Measurements from ENCODE around the gene IGFLR1.

The IGFLR1 gene

DNA sequence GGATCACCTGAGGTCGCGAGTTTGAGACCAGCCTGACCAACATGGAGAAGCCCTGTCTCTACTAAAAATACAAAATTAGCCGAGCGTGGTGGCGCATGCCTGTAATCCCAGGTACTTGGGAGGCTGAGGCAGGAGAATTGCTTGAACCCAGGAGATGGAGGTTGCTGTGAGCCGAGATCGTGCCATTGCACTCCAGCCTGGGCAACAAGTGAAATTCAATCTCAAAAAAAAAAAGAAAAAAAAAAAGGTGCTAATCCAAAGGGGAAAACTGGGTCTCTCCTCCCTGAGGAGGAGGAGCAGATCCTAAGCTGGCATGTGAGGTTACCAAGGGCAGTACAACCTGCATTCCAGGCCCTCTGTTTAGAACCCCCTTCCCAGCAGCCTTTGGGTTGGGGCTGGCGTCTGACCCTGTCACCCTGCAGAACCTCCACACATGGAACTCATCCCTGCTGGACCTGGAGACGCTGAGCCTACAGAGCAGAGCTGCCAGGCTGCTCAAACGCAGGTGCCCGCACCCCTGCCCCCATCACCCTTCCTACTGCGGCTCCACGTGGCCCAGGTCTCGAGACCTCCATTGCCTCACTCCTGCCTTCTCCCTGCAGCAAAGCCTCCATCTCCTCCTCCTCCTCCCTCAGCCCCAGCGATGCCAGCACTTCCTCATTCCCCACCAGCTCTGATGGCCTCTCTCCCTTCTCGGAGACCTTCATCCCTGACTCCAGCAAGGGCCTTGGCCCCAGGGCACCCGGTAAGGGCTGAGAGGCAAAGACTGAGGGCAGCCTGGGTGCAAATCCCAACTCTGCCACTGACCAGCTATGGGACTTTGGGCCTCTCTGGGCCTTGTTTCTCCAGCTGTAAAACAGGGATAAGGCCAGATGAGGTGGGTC is 22.4 kb upstream of the IGFLR1 start:
- H3K27ac ChIP-seq (ENCODE audit: low read depth, low read length), result no peak overlapping the region
- H3K9ac ChIP-seq (ENCODE audit: low read length), result no peak overlapping the region
- no peak overlapping the region for H3K4me3 ChIP-seq (ENCODE audit: low read depth, low read length)
- H3K27me3 ChIP-seq (ENCODE audit: control insufficient read depth, insufficient read depth, low read length), result no peaks in the 10 kb centered on the region
- no peaks in the 10 kb centered on the region for H3K9me3 ChIP-seq (ENCODE audit: control insufficient read depth, insufficient read depth, low read depth, low read length)
- peaks cover 50% of the 10 kb centered on the region for H3K36me3 ChIP-seq (ENCODE audit: control insufficient read depth, insufficient read depth, low read length)
- H3K4me1 ChIP-seq (ENCODE audit: control insufficient read depth, insufficient read depth, low read length), result peaks cover 8% of the 10 kb centered on the region

DNA sequence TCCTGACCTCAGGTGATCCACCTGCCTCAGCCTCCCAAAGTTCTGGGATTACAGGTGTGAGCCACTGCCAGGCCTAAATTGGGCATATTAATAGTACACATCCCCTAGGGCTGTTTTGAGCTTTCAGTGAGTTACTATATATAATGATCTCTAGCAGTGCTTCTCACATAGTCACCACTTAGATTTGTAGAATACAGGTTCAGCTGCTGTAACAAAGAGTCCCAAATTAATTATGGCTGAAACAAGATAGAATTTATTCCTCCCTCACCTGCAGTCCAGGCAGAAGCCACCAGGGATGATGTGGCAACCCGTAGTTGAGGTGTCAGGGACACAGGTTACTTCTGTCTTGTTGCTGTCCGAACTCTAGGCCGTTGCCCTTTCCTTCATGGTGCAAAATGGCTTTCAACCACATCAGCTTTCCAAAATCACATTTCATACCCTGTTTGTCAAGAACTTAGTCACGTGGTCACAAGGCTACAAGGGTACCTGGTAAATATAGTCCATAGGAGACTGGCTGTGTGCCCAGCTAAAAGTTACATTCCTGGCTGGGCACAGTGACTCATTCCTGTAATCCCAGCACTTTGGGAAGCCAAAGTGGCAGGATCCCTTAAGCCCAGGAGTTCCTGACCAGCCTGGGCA is 18.6 kb upstream of the IGFLR1 start:
- peaks cover 4% of the 10 kb centered on the region; the same call in 1 of the 2 replicates for H3K27me3 ChIP-seq (ENCODE audit: control insufficient read depth, insufficient read depth, low read length)
- H3K9me3 ChIP-seq (ENCODE audit: control insufficient read depth, insufficient read depth, low read depth, low read length), result no peaks in the 10 kb centered on the region
- peaks cover 9% of the 10 kb centered on the region for H3K4me1 ChIP-seq (ENCODE audit: control insufficient read depth, insufficient read depth, low read length)
- peaks cover 42% of the 10 kb centered on the region for H3K36me3 ChIP-seq (ENCODE audit: control insufficient read depth, insufficient read depth, low read length)
- no peak overlapping the region for H3K27ac ChIP-seq (ENCODE audit: low read depth, low read length)
- no peak overlapping the region for H3K9ac ChIP-seq (ENCODE audit: low read length)
- H3K4me3 ChIP-seq (ENCODE audit: low read depth, low read length), result no peak overlapping the region

DNA sequence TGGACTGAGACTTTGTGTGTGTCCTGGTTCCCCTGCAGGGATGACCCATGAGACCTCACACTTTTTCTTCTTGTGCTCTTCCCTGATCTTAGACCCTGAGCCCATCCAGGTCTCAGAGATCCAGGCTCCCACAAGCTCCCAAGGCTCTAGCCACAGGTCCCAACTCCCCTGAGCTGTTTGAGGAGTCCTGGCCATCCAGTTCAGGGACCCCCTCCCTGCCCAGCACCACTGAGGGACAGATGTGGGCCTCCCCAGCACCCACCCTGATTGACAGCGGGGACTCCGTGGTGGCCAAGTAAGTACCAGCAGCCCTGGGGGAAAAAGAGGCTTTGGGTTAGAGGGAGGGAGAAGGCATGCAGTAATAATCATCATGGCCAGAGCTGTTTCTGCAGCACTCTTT is 17.4 kb upstream of the IGFLR1 start:
- H3K27me3 ChIP-seq (ENCODE audit: control insufficient read depth, insufficient read depth, low read length), result peaks cover 11% of the 10 kb centered on the region; the same call in 1 of the 2 replicates
- H3K9me3 ChIP-seq (ENCODE audit: control insufficient read depth, insufficient read depth, low read depth, low read length), result no peaks in the 10 kb centered on the region
- peaks cover 32% of the 10 kb centered on the region for H3K36me3 ChIP-seq (ENCODE audit: control insufficient read depth, insufficient read depth, low read length)
- H3K27ac ChIP-seq (ENCODE audit: low read depth, low read length), result no peak overlapping the region
- H3K9ac ChIP-seq (ENCODE audit: low read length), result no peak overlapping the region
- H3K4me1 ChIP-seq (ENCODE audit: control insufficient read depth, insufficient read depth, low read length), result peaks cover 11% of the 10 kb centered on the region
- no peak overlapping the region for H3K4me3 ChIP-seq (ENCODE audit: low read depth, low read length)

DNA sequence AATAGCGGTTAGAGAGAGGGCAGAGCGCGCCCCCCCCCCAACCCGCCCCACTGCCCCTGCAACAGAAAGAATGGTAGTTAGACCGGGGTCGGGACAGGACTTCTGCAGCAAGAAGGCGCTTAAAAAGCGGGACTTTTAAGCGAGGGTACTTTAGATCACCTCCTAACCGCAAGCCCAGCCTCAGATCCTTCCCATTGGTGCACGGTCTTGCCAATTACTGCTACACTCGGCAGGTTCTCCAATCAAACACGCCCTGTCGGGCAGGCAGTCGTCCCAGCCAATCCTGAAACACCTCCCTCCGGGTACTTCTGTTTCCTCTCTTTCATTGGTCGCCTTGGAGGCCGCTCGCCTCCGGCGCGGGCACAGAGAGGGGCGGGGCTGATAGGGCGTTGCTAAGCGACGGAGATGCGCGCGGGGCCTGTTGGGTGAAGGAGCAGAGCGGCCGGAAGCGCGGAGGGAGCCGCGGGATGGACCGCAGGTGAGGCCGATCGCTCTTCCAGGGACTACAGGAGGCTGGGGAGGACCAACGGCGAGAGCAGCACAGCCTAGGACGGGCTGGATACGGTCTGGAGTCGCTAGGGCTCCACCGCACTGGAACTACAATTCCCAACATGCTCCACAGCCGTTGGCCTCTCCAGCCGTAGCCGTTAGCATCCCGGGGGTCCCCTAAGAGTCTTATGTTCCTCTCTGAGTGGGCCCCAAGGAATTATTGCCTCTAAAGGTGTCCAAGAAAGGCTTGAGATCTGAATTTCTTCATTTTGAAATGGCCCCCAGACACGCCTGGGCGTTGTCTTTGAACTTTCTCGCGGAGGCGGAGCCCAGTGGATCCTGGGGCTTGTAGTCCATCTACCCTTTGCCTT is 15.7 kb upstream of the IGFLR1 start, which contains the start of gene PROSER3:
TSS of gene PROSER3 (plus strand) at position 428 of the 860 bp plus-strand sequence. CDS start at position 468, 40 bp downstream.
- H3K9ac ChIP-seq (ENCODE audit: low read length), result peak within 1 kb of the TSS; percentile 90
- no peaks in the 10 kb centered on the region for H3K9me3 ChIP-seq (ENCODE audit: control insufficient read depth, insufficient read depth, low read depth, low read length)
- peaks cover 11% of the 10 kb centered on the region for H3K4me1 ChIP-seq (ENCODE audit: control insufficient read depth, insufficient read depth, low read length)
- H3K36me3 ChIP-seq (ENCODE audit: control insufficient read depth, insufficient read depth, low read length), result peaks cover 30% of the 10 kb centered on the region
- peak within 1 kb of the TSS; percentile 95 for H3K4me3 ChIP-seq (ENCODE audit: low read depth, low read length)
- H3K27ac ChIP-seq (ENCODE audit: low read depth, low read length), result peak within 1 kb of the TSS; percentile 88; the same call in 1 of the 2 replicates
- H3K27me3 ChIP-seq (ENCODE audit: control insufficient read depth, insufficient read depth, low read length), result peaks cover 11% of the 10 kb centered on the region; the same call in 1 of the 2 replicates

DNA sequence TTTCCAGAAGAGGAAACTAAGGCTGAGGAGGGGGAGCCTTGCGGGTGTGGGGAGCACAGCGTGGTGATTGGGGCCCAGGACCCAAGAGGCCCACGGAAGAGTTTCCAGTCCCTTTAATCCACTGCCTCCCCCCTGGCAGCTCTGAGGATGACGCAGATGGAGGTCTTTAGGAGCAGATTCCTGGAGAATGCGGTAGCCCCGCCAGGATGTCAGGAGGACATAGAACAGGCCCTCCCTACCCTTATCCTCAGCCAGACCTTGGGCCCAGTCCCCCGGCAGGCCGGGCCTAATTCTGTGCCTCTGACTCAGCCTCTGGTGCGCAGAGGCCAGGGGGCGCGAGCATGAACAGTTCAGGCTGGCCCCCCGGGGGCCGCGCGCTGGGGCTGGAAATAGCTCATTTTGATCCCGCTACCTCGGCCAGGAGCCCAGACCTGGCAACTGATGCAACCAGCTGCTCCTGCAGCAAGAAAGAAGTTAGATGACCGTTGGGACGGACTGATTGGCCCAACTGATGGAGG is 15.0 kb upstream of the IGFLR1 start:
- H3K9ac ChIP-seq (ENCODE audit: low read length), result peak overlapping the region; percentile 55
- peak overlapping the region; percentile 67; the same call in 1 of the 2 replicates for H3K27ac ChIP-seq (ENCODE audit: low read depth, low read length)
- peaks cover 11% of the 10 kb centered on the region; the same call in 1 of the 2 replicates for H3K27me3 ChIP-seq (ENCODE audit: control insufficient read depth, insufficient read depth, low read length)
- no peaks in the 10 kb centered on the region for H3K9me3 ChIP-seq (ENCODE audit: control insufficient read depth, insufficient read depth, low read depth, low read length)
- H3K36me3 ChIP-seq (ENCODE audit: control insufficient read depth, insufficient read depth, low read length), result peaks cover 33% of the 10 kb centered on the region
- H3K4me3 ChIP-seq (ENCODE audit: low read depth, low read length), result peak overlapping the region; percentile 95
- H3K4me1 ChIP-seq (ENCODE audit: control insufficient read depth, insufficient read depth, low read length), result peaks cover 11% of the 10 kb centered on the region

DNA sequence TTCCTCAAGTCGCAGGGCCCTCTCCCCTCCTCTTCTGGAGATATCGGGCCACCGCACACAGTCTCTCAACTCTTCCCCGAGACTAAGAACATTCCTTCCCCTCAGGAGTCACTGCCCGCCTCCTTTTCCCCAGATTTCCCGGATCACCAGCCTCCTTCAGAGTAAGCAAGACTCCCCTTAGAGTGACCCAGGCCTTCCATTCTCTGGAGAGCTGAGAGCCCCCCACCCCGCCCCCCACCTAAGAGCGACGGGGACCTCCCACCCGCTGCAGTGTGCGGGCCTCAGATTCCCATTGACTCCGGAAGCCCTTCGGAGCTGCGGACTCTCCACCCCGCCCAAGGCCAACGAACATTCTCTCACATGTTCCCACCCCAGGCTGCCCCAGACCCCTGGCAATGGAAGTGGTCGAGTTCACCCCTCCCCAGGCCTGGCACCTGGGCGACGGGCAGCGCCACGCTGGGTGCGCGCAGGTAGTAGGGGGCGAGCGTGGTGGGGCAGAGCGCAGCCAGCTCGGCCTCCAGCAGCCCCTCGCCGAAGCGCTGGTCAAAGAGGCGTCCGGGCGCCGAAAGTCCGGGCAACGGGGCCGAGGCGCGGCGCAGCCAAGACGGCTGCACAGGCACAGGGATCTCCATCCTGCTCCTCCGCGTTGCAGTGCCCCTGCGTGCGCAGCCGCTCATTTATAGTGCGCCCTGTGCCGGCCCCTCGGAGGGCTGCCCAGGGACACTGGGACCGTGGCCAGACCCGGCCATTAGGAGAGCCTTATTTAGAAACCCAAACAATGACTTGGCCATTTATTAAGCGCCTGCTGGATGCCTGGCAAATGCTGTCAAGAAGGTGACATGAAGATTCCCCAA is 14.4 kb upstream of the IGFLR1 start, which contains the start of gene HSPB6:
TSS of gene HSPB6 (minus strand) at position 653 of the 854 bp plus-strand sequence. CDS start at position 632, 21 bp downstream.
- peak within 1 kb of the TSS; percentile 95 for H3K4me3 ChIP-seq (ENCODE audit: low read depth, low read length)
- peaks cover 11% of the 10 kb centered on the region; the same call in 1 of the 2 replicates for H3K27me3 ChIP-seq (ENCODE audit: control insufficient read depth, insufficient read depth, low read length)
- H3K9me3 ChIP-seq (ENCODE audit: control insufficient read depth, insufficient read depth, low read depth, low read length), result no peaks in the 10 kb centered on the region
- peaks cover 29% of the 10 kb centered on the region for H3K36me3 ChIP-seq (ENCODE audit: control insufficient read depth, insufficient read depth, low read length)
- peak within 1 kb of the TSS; percentile 55 for H3K9ac ChIP-seq (ENCODE audit: low read length)
- H3K27ac ChIP-seq (ENCODE audit: low read depth, low read length), result peak within 1 kb of the TSS; percentile 67; the same call in 1 of the 2 replicates
- H3K4me1 ChIP-seq (ENCODE audit: control insufficient read depth, insufficient read depth, low read length), result peaks cover 11% of the 10 kb centered on the region

DNA sequence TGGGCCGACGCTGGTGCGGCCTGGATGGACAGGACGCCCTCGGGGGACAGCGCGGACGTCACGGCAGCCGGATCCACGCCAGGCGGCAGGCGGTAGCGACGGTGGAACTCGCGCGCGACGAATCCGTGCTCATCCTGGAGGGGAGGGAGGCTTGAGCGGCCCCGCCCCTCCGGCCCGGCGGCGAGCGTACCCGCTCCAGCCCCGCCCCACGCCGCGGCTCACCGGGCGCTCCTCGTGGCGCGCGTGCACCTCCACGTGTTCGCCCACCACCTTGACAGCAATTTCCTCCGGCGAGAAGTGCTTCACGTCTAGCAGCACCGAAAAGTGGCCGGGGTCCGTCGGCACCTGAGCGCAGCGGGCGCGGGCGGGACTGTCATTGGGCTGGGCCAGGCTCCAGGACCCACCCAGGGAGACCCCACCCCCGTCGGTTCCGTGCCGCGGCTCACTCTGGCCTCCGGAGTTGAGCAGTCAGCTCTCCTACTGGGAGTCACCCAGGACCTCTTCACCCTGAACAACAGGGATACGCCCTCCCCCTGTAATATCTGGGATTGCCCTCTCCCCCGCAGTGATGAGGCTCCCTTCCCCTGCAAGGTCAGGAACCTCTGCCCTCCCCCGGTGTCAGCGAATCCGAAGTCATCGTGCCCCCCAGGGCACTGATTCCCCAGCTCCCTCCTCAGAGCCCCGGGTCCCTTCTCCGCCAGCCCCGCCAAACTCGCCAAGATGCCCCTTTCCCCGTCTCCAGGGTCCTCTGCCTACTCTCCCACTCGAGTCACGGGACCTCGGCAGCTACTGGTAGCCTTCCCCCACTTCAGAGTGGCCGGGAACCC is 13.5 kb upstream of the IGFLR1 start:
- Histone ChIP-seq H3K4me1 (ENCODE audit: control insufficient read depth, insufficient read depth, low read length) (peaks cover 11% of the 10 kb centered on the region), H3K27ac (ENCODE audit: low read depth, low read length) (no peak overlapping the region), H3K9me3 (ENCODE audit: control insufficient read depth, insufficient read depth, low read depth, low read length) (no peaks in the 10 kb centered on the region), H3K4me3 (ENCODE audit: low read depth, low read length) (peak overlapping the region; percentile 95), H3K27me3 (ENCODE audit: control insufficient read depth, insufficient read depth, low read length) (peaks cover 11% of the 10 kb centered on the region; the same call in 1 of the 2 replicates), H3K36me3 (ENCODE audit: control insufficient read depth, insufficient read depth, low read length) (peaks cover 25% of the 10 kb centered on the region), H3K9ac (ENCODE audit: low read length) (peak overlapping the region; percentile 34)

DNA sequence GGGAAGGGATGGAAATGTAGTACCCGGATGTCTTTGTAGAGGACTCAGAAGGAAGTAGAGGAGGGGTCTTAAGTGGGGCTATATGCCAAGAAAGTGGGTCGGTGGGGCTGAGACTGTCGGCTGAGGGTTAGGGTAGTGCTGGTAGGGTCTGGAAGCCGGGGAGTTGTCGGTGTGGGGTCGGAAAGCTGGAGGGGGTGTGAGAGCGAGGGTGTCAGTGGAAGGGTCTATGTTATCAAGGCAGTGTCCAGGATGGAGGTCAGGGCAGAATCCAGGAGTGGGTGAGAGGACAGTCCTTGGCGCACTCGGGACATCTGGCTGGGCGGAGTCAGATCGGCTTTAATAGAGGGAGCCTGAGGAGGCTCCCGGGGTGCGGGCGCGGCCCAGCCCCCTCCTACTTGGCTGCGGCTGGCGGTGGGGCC is 12.9 kb upstream of the IGFLR1 start:
- H3K4me1 ChIP-seq (ENCODE audit: control insufficient read depth, insufficient read depth, low read length), result peaks cover 11% of the 10 kb centered on the region
- H3K36me3 ChIP-seq (ENCODE audit: control insufficient read depth, insufficient read depth, low read length), result peaks cover 20% of the 10 kb centered on the region; the same call in 1 of the 2 replicates
- H3K9me3 ChIP-seq (ENCODE audit: control insufficient read depth, insufficient read depth, low read depth, low read length), result no peaks in the 10 kb centered on the region
- no peak overlapping the region for H3K27ac ChIP-seq (ENCODE audit: low read depth, low read length)
- peaks cover 11% of the 10 kb centered on the region; the same call in 1 of the 2 replicates for H3K27me3 ChIP-seq (ENCODE audit: control insufficient read depth, insufficient read depth, low read length)
- peak overlapping the region; percentile 28 for H3K9ac ChIP-seq (ENCODE audit: low read length)
- peak overlapping the region; percentile 95 for H3K4me3 ChIP-seq (ENCODE audit: low read depth, low read length)

Data from HUES6 (cell line).